ENCODE results near the gene RRAGD.

RRAGD gene

DNA sequence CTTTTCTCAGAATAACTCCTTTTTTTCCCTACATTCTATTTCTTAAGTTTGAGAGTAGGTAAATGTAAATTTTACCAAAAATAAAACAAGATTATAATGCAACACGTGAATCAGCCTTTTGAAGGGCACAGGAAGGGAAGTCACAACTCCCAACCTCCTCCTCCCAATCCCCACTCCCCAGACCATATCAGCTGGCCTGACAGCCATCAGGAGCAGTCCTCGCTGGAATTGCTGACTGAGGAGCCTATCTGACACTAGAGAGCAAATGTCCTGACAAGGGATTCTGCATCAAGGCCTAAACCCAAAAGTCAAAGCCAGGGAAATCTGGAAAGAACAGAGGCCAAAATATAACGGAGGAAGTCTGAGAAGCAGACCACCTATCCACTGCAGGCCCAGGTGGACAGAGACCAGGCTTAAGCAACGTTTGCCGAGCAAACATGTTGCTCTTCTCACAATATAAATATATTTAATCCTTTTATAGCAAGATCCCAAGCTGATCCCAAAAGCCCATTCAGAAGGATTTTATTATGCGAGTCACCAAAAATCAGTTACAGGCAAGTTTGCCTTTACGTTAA is 2.5 kb downstream of the RRAGD start:
- Histone ChIP-seq H3K9me3 (ENCODE audit: control insufficient read depth, low read length) (no peaks in the 10 kb centered on the region), H2AFZ (ENCODE audit: low read depth, low read length) (no peak overlapping the region), H3K4ac (ENCODE audit: low read depth in 1 of 2, low read length in 2 of 2) (no peak overlapping the region), H2BK12ac (ENCODE audit: low read length in 2 of 2) (no peak overlapping the region), H3K4me3 (ENCODE audit: insufficient read depth in 1 of 2, low read depth in 1 of 2, low read length in 2 of 2) (no peak overlapping the region), H4K91ac (ENCODE audit: low read length) (no peak overlapping the region), H3K9ac (ENCODE audit: low read length) (no peak overlapping the region), H3K27me3 (ENCODE audit: control insufficient read depth in 1 of 2, insufficient read depth in 1 of 2, low read length in 2 of 2) (peaks cover 26 to 67% of the 10 kb centered on the region in 2 experiments), H3K4me1 (ENCODE audit: control insufficient read depth, insufficient read depth, low read depth, low read length) (peaks cover 14% of the 10 kb centered on the region), H2BK5ac (ENCODE audit: low read depth, low read length, poor library complexity, severe bottlenecking) (no peak overlapping the region), H2AK5ac (ENCODE audit: low read length, severe bottlenecking) (no peak overlapping the region), H3K14ac (ENCODE audit: low read length in 2 of 2) (no peak overlapping the region), H3K18ac (ENCODE audit: low read depth in 1 of 2, low read length in 2 of 2) (no peak overlapping the region), H3K23ac (ENCODE audit: low read length in 2 of 2) (no peak overlapping the region), H4K8ac (ENCODE audit: low read length) (no peak overlapping the region), H3K4me2 (ENCODE audit: low read length, poor library complexity, severe bottlenecking) (no peak overlapping the region), H3K79me1 (replicated peaks; ENCODE audit: low read length, poor library complexity, severe bottlenecking) (no peaks in the 10 kb centered on the region), H2BK120ac (ENCODE audit: low read depth, low read length) (no peak overlapping the region), H3K36me3 (ENCODE audit: control insufficient read depth in 1 of 2, insufficient read depth in 2 of 2, low read depth in 1 of 2, low read length in 2 of 2) (no peaks in the 10 kb centered on the region), H3K27ac (ENCODE audit: low read length, poor library complexity, severe bottlenecking) (no peak overlapping the region), H2BK15ac (ENCODE audit: low read depth, poor library complexity, severe bottlenecking) (no peak overlapping the region)
- 66% methylated on average over 7 of the region's 7 CpGs for WGBS
- no peak for DNase-seq

DNA sequence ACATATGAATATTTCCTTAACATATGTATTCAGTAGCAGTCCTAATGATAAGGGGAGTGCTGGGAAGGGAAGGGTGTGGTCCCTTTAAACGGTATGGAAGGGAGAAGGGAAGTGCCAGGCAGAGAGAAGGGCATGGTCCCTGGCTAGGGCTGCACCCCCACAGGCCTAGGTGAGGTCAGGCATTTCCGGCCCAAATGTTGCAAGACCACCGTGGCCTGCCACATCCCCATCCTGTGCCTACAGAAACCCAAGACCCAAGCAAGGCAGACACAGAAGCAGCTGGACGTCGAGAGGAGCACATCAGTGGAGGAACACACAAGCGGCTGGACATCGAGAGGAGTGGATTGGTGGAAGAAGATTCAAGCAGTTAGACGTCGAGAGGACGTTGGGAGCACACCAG is 5.9 kb downstream of the RRAGD start:
- H2AFZ ChIP-seq (ENCODE audit: low read depth, low read length), result no peak overlapping the region

DNA sequence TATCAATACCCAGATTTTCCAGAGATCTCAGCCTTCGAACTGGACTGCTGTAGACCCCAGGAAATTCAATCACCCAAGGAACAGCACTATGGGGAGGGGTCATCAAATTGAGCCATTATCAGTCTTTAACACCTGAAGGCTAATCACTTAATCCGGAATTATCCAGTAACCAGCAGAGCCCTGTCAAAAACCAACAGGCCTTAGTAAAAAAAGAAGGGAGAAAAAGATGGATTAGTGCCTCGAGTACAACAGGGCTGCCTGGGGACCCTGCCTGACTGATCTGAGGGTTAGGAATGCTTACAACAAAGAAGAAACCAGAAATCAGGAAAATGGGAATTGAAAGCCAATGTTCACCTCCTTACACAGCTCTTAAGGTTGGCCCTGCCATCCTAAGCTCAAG is 7.6 kb downstream of the RRAGD start:
- Histone ChIP-seq H2AK5ac (ENCODE audit: low read length, severe bottlenecking) (no peak overlapping the region), H3K14ac (ENCODE audit: low read length in 2 of 2) (no peak overlapping the region), H2AFZ (ENCODE audit: low read depth, low read length) (no peak overlapping the region), H3K23ac (ENCODE audit: low read length in 2 of 2) (no peak overlapping the region), H3K4me1 (ENCODE audit: control insufficient read depth, insufficient read depth, low read depth, low read length) (no peaks in the 10 kb centered on the region), H3K36me3 (ENCODE audit: control insufficient read depth in 1 of 2, insufficient read depth in 2 of 2, low read depth in 1 of 2, low read length in 2 of 2) (no peaks in the 10 kb centered on the region), H3K27me3 (ENCODE audit: control insufficient read depth in 1 of 2, insufficient read depth in 1 of 2, low read length in 2 of 2) (peaks cover 4 to 37% of the 10 kb centered on the region in 2 experiments), H3K9me3 (ENCODE audit: control insufficient read depth, low read length) (no peaks in the 10 kb centered on the region), H3K4me2 (ENCODE audit: low read length, poor library complexity, severe bottlenecking) (no peak overlapping the region), H2BK12ac (ENCODE audit: low read length in 2 of 2) (no peak overlapping the region), H2BK15ac (ENCODE audit: low read depth, poor library complexity, severe bottlenecking) (no peak overlapping the region), H3K9ac (ENCODE audit: low read length) (no peak overlapping the region), H3K18ac (ENCODE audit: low read depth in 1 of 2, low read length in 2 of 2) (no peak overlapping the region), H4K91ac (ENCODE audit: low read length) (no peak overlapping the region), H3K4me3 (ENCODE audit: insufficient read depth in 1 of 2, low read depth in 1 of 2, low read length in 2 of 2) (no peak overlapping the region), H3K4ac (ENCODE audit: low read depth in 1 of 2, low read length in 2 of 2) (no peak overlapping the region), H3K79me1 (replicated peaks; ENCODE audit: low read length, poor library complexity, severe bottlenecking) (no peaks in the 10 kb centered on the region), H3K27ac (ENCODE audit: low read length, poor library complexity, severe bottlenecking) (no peak overlapping the region), H4K8ac (ENCODE audit: low read length) (no peak overlapping the region), H2BK120ac (ENCODE audit: low read depth, low read length) (no peak overlapping the region), H2BK5ac (ENCODE audit: low read depth, low read length, poor library complexity, severe bottlenecking) (no peak overlapping the region)
- no peak for DNase-seq
- 70% methylated on average over 2 of the region's 3 CpGs for WGBS

More for the DNA sequence above, 5.9 kb downstream of the RRAGD start:
- no peak overlapping the region for H3K9ac ChIP-seq (ENCODE audit: low read length)
- H3K9me3 ChIP-seq (ENCODE audit: control insufficient read depth, low read length), result no peaks in the 10 kb centered on the region
- H3K4me1 ChIP-seq (ENCODE audit: control insufficient read depth, insufficient read depth, low read depth, low read length), result peaks cover 2% of the 10 kb centered on the region
- no peak overlapping the region for H3K4me2 ChIP-seq (ENCODE audit: low read length, poor library complexity, severe bottlenecking)
- H4K8ac ChIP-seq (ENCODE audit: low read length), result no peak overlapping the region
- H2BK120ac ChIP-seq (ENCODE audit: low read depth, low read length), result no peak overlapping the region
- DNase-seq, result no peak
- no peak overlapping the region for H3K18ac ChIP-seq (ENCODE audit: low read depth in 1 of 2, low read length in 2 of 2)
- 67% methylated on average over 10 of the region's 10 CpGs for WGBS
- H3K27ac ChIP-seq (ENCODE audit: low read length, poor library complexity, severe bottlenecking), result no peak overlapping the region
- no peak overlapping the region for H2BK5ac ChIP-seq (ENCODE audit: low read depth, low read length, poor library complexity, severe bottlenecking)
- no peak overlapping the region for H3K23ac ChIP-seq (ENCODE audit: low read length in 2 of 2)
- no peaks in the 10 kb centered on the region for H3K36me3 ChIP-seq (ENCODE audit: control insufficient read depth in 1 of 2, insufficient read depth in 2 of 2, low read depth in 1 of 2, low read length in 2 of 2)
- H2AK5ac ChIP-seq (ENCODE audit: low read length, severe bottlenecking), result no peak overlapping the region
- no peak overlapping the region for H2BK12ac ChIP-seq (ENCODE audit: low read length in 2 of 2)
- no peaks in the 10 kb centered on the region for H3K79me1 ChIP-seq (replicated peaks; ENCODE audit: low read length, poor library complexity, severe bottlenecking)
- H2BK15ac ChIP-seq (ENCODE audit: low read depth, poor library complexity, severe bottlenecking), result no peak overlapping the region
- no peak overlapping the region for H3K4ac ChIP-seq (ENCODE audit: low read depth in 1 of 2, low read length in 2 of 2)
- no peak overlapping the region for H4K91ac ChIP-seq (ENCODE audit: low read length)
- no peak overlapping the region for H3K4me3 ChIP-seq (ENCODE audit: insufficient read depth in 1 of 2, low read depth in 1 of 2, low read length in 2 of 2)
- no peak overlapping the region for H3K14ac ChIP-seq (ENCODE audit: low read length in 2 of 2)
- peaks cover 4 to 41% of the 10 kb centered on the region in 2 experiments for H3K27me3 ChIP-seq (ENCODE audit: control insufficient read depth in 1 of 2, insufficient read depth in 1 of 2, low read length in 2 of 2)

DNA sequence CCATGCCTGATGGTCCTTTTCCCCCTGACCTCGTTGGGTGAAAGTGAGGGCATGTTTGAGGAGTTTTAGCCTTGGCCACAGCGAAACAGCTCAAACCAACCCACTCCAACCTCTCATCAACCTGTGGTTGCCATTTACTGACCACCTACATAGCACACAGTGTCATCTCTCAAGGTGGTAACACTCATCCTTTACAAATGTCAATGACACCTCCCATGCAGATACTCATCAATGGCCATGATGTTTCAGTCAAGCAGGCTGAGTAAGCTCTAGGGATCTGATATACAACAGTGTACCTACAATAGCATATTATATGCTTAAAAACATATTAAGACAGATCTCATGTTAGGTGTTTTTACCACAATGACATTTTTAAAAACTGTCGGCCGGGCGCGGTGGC is 9.3 kb downstream of the RRAGD start:
- H2BK15ac ChIP-seq (ENCODE audit: low read depth, poor library complexity, severe bottlenecking), result no peak overlapping the region
- H3K18ac ChIP-seq (ENCODE audit: low read depth in 1 of 2, low read length in 2 of 2), result no peak overlapping the region
- no peak for DNase-seq
- H3K23ac ChIP-seq (ENCODE audit: low read length in 2 of 2), result no peak overlapping the region
- no peak overlapping the region for H4K91ac ChIP-seq (ENCODE audit: low read length)
- no peak overlapping the region for H3K27ac ChIP-seq (ENCODE audit: low read length, poor library complexity, severe bottlenecking)
- no peak overlapping the region for H3K14ac ChIP-seq (ENCODE audit: low read length in 2 of 2)
- no peak overlapping the region for H3K4ac ChIP-seq (ENCODE audit: low read depth in 1 of 2, low read length in 2 of 2)
- peaks cover 3 to 21% of the 10 kb centered on the region in 2 experiments for H3K27me3 ChIP-seq (ENCODE audit: control insufficient read depth in 1 of 2, insufficient read depth in 1 of 2, low read length in 2 of 2)
- no peak overlapping the region for H2AFZ ChIP-seq (ENCODE audit: low read depth, low read length)
- no peaks in the 10 kb centered on the region for H3K79me1 ChIP-seq (replicated peaks; ENCODE audit: low read length, poor library complexity, severe bottlenecking)
- no peak overlapping the region for H3K4me3 ChIP-seq (ENCODE audit: insufficient read depth in 1 of 2, low read depth in 1 of 2, low read length in 2 of 2)
- H2BK12ac ChIP-seq (ENCODE audit: low read length in 2 of 2), result no peak overlapping the region
- no peak overlapping the region for H3K4me2 ChIP-seq (ENCODE audit: low read length, poor library complexity, severe bottlenecking)
- no peak overlapping the region for H2BK120ac ChIP-seq (ENCODE audit: low read depth, low read length)
- no peaks in the 10 kb centered on the region for H3K9me3 ChIP-seq (ENCODE audit: control insufficient read depth, low read length)
- H2AK5ac ChIP-seq (ENCODE audit: low read length, severe bottlenecking), result no peak overlapping the region
- no peak overlapping the region for H3K9ac ChIP-seq (ENCODE audit: low read length)
- 87% methylated on average over 6 of the region's 6 CpGs for WGBS
- no peaks in the 10 kb centered on the region for H3K36me3 ChIP-seq (ENCODE audit: control insufficient read depth in 1 of 2, insufficient read depth in 2 of 2, low read depth in 1 of 2, low read length in 2 of 2)
- no peaks in the 10 kb centered on the region for H3K4me1 ChIP-seq (ENCODE audit: control insufficient read depth, insufficient read depth, low read depth, low read length)
- no peak overlapping the region for H2BK5ac ChIP-seq (ENCODE audit: low read depth, low read length, poor library complexity, severe bottlenecking)
- H4K8ac ChIP-seq (ENCODE audit: low read length), result no peak overlapping the region

Data from mesenchymal stem cell (in vitro differentiated cells and primary cell).